ENCODE data around the gene DES.

The DES gene

GRCh38 chr2:219437141-219437540, 19.0 kb downstream of the DES start:
- H3K36me3 ChIP-seq (ENCODE audit: control insufficient read depth in 4 of 4, insufficient read depth in 4 of 4, low read length in 3 of 4) = no peaks in the 10 kb centered on the region
- 93% methylated on average over 3 of the region's 3 CpGs for WGBS (ENCODE audit: insufficient coverage)
- H3K27me3 ChIP-seq (replicated peaks in 2 of 5; ENCODE audit: control insufficient read depth in 4 of 5, insufficient read depth in 5 of 5, low read length in 4 of 5) = peaks cover 2 to 69% (median 36%) of the 10 kb centered on the region in 5 experiments
- DNase-seq = no peak
- H3K4me1 ChIP-seq (ENCODE audit: control extremely low read depth in 1 of 4, control insufficient read depth in 4 of 4, insufficient read depth in 4 of 4, low read length in 3 of 4) = peaks cover 0 to 16% (median 11%) of the 10 kb centered on the region in 4 experiments
- CTCF ChIA-PET = interaction anchor here (0.8 to 7.0 kb wide), 5 partner anchors 12 to 39 kb away, joined by 3 to 52 read pairs (median 4); no protein-coding TSS in a partner anchor
- no peak overlapping the region for H3K4me3 ChIP-seq (ENCODE audit: control insufficient read depth in 1 of 7, extremely low read depth in 1 of 7, insufficient read depth in 4 of 7, low read depth in 2 of 7, low read length in 6 of 7)
- H3K9me3 ChIP-seq (ENCODE audit: control extremely low read depth in 1 of 5, control insufficient read depth in 4 of 5, insufficient read depth in 2 of 5, low read depth in 1 of 5, low read length in 4 of 5) = no peaks in the 10 kb centered on the region
- POLR2A ChIA-PET = no interaction called here
- no peak overlapping the region for H3K27ac ChIP-seq (ENCODE audit: insufficient read depth in 1 of 2, low read depth in 1 of 2, low read length in 2 of 2, poor library complexity in 1 of 2, severe bottlenecking in 2 of 2)

GRCh38 chr2:219437690-219438206, 19.6 kb downstream of the DES start:
- no peak for DNase-seq
- CTCF ChIA-PET = interaction anchor here (1.1 to 7.0 kb wide), 3 partner anchors 15 to 35 kb away, joined by 3 to 52 read pairs (median 14); no protein-coding TSS in a partner anchor
- H3K27ac ChIP-seq (ENCODE audit: insufficient read depth in 1 of 2, low read depth in 1 of 2, low read length in 2 of 2, poor library complexity in 1 of 2, severe bottlenecking in 2 of 2) = no peak overlapping the region
- H3K4me1 ChIP-seq (ENCODE audit: control extremely low read depth in 1 of 4, control insufficient read depth in 4 of 4, insufficient read depth in 4 of 4, low read length in 3 of 4) = peaks cover 0 to 19% (median 12%) of the 10 kb centered on the region in 4 experiments
- H3K4me3 ChIP-seq (ENCODE audit: control insufficient read depth in 1 of 7, extremely low read depth in 1 of 7, insufficient read depth in 4 of 7, low read depth in 2 of 7, low read length in 6 of 7) = no peak overlapping the region
- no peaks in the 10 kb centered on the region for H3K36me3 ChIP-seq (ENCODE audit: control insufficient read depth in 4 of 4, insufficient read depth in 4 of 4, low read length in 3 of 4)
- H3K9me3 ChIP-seq (ENCODE audit: control extremely low read depth in 1 of 5, control insufficient read depth in 4 of 5, insufficient read depth in 2 of 5, low read depth in 1 of 5, low read length in 4 of 5) = no peaks in the 10 kb centered on the region
- H3K27me3 ChIP-seq (replicated peaks in 2 of 5; ENCODE audit: control insufficient read depth in 4 of 5, insufficient read depth in 5 of 5, low read length in 4 of 5) = peaks cover 2 to 74% (median 38%) of the 10 kb centered on the region in 5 experiments
- 80% methylated on average over 5 of the region's 6 CpGs for WGBS (ENCODE audit: insufficient coverage)
- POLR2A ChIA-PET = no interaction called here

- Histone ChIP-seq H3K36me3 (ENCODE audit: control insufficient read depth in 4 of 4, insufficient read depth in 4 of 4, low read length in 3 of 4) (no peaks in the 10 kb centered on the region), H3K4me1 (ENCODE audit: control extremely low read depth in 1 of 4, control insufficient read depth in 4 of 4, insufficient read depth in 4 of 4, low read length in 3 of 4) (peaks cover 0 to 19% (median 12%) of the 10 kb centered on the region in 4 experiments), H3K9me3 (ENCODE audit: control extremely low read depth in 1 of 5, control insufficient read depth in 4 of 5, insufficient read depth in 2 of 5, low read depth in 1 of 5, low read length in 4 of 5) (no peaks in the 10 kb centered on the region), H3K27ac (ENCODE audit: insufficient read depth in 1 of 2, low read depth in 1 of 2, low read length in 2 of 2, poor library complexity in 1 of 2, severe bottlenecking in 2 of 2) (no peak overlapping the region), H3K4me3 (ENCODE audit: control insufficient read depth in 1 of 7, extremely low read depth in 1 of 7, insufficient read depth in 4 of 7, low read depth in 2 of 7, low read length in 6 of 7) (no peak overlapping the region), H3K27me3 (replicated peaks in 2 of 5; ENCODE audit: control insufficient read depth in 4 of 5, insufficient read depth in 5 of 5, low read length in 4 of 5) (peaks cover 2 to 81% (median 40%) of the 10 kb centered on the region in 5 experiments)
- POLR2A ChIA-PET = no interaction called here
- 92% methylated on average over 4 of the region's 4 CpGs for WGBS (ENCODE audit: insufficient coverage)
- CTCF ChIA-PET = interaction anchor here (0.6 to 7.0 kb wide), 10 partner anchors 8 to 308 kb away, joined by 3 to 52 read pairs (median 4); no protein-coding TSS in a partner anchor
- DNase-seq = no peak
Observed at GRCh38 chr2:219438453-219438852, 20.3 kb downstream of the DES start.

GRCh38 chr2:219439506-219439905, 21.3 kb downstream of the DES start:
- Histone ChIP-seq H3K4me1 (ENCODE audit: control extremely low read depth in 1 of 4, control insufficient read depth in 4 of 4, insufficient read depth in 4 of 4, low read length in 3 of 4) (peaks cover 0 to 19% (median 12%) of the 10 kb centered on the region in 4 experiments), H3K36me3 (ENCODE audit: control insufficient read depth in 4 of 4, insufficient read depth in 4 of 4, low read length in 3 of 4) (no peaks in the 10 kb centered on the region), H3K27me3 (replicated peaks in 2 of 5; ENCODE audit: control insufficient read depth in 4 of 5, insufficient read depth in 5 of 5, low read length in 4 of 5) (peaks cover 2 to 82% (median 35%) of the 10 kb centered on the region in 5 experiments), H3K4me3 (ENCODE audit: control insufficient read depth in 1 of 7, extremely low read depth in 1 of 7, insufficient read depth in 4 of 7, low read depth in 2 of 7, low read length in 6 of 7) (no peak overlapping the region), H3K9me3 (ENCODE audit: control extremely low read depth in 1 of 5, control insufficient read depth in 4 of 5, insufficient read depth in 2 of 5, low read depth in 1 of 5, low read length in 4 of 5) (no peaks in the 10 kb centered on the region), H3K27ac (ENCODE audit: insufficient read depth in 1 of 2, low read depth in 1 of 2, low read length in 2 of 2, poor library complexity in 1 of 2, severe bottlenecking in 2 of 2) (no peak overlapping the region)
- WGBS (ENCODE audit: insufficient coverage) = no CpG with 5 or more reads among the region's 6 CpGs
- CTCF ChIA-PET = interaction anchor here (0.7 to 7.0 kb wide), 11 partner anchors 8 to 70 kb away, joined by 3 to 52 read pairs (median 4); no protein-coding TSS in a partner anchor
- DNase-seq = no peak
- POLR2A ChIA-PET = no interaction called here

GRCh38 chr2:219440388-219441256, 22.4 kb downstream of the DES start:
- peaks cover 0 to 11% (median 6%) of the 10 kb centered on the region in 4 experiments for H3K4me1 ChIP-seq (ENCODE audit: control extremely low read depth in 1 of 4, control insufficient read depth in 4 of 4, insufficient read depth in 4 of 4, low read length in 3 of 4)

GRCh38 chr2:219441451-219442255, 23.5 kb downstream of the DES start:
- H3K27ac ChIP-seq (ENCODE audit: insufficient read depth in 1 of 2, low read depth in 1 of 2, low read length in 2 of 2, poor library complexity in 1 of 2, severe bottlenecking in 2 of 2) = no peak overlapping the region
- H3K4me3 ChIP-seq (ENCODE audit: control insufficient read depth in 1 of 7, extremely low read depth in 1 of 7, insufficient read depth in 4 of 7, low read depth in 2 of 7, low read length in 6 of 7) = peak overlapping the region in 5 of 7 experiments; percentile 30 to 77 (median 57)
- no peaks in the 10 kb centered on the region for H3K36me3 ChIP-seq (ENCODE audit: control insufficient read depth in 4 of 4, insufficient read depth in 4 of 4, low read length in 3 of 4)
- H3K27me3 ChIP-seq (replicated peaks in 2 of 5; ENCODE audit: control insufficient read depth in 4 of 5, insufficient read depth in 5 of 5, low read length in 4 of 5) = peaks cover 2 to 73% (median 22%) of the 10 kb centered on the region in 5 experiments
- H3K4me1 ChIP-seq (ENCODE audit: control extremely low read depth in 1 of 4, control insufficient read depth in 4 of 4, insufficient read depth in 4 of 4, low read length in 3 of 4) = peaks cover 0 to 11% (median 7%) of the 10 kb centered on the region in 4 experiments
- no peaks in the 10 kb centered on the region for H3K9me3 ChIP-seq (ENCODE audit: control extremely low read depth in 1 of 5, control insufficient read depth in 4 of 5, insufficient read depth in 2 of 5, low read depth in 1 of 5, low read length in 4 of 5)
- ChIA-PET POLR2A (no interaction called here), CTCF (interaction anchor here (0.9 to 2.6 kb wide), 9 partner anchors 8 to 68 kb away, joined by 3 to 11 read pairs (median 3); no protein-coding TSS in a partner anchor)
- DNase-seq = peak in 2 of 3 donors; percentile 38 to 48
- WGBS (ENCODE audit: insufficient coverage) = 3% methylated on average over 23 of the region's 78 CpGs

More at GRCh38 chr2:219440388-219441256, 22.4 kb downstream of the DES start:
- ChIA-PET CTCF (interaction anchor here (0.7 to 2.6 kb wide), 12 partner anchors 10 to 85 kb away, joined by 3 to 11 read pairs (median 3); no protein-coding TSS in a partner anchor), POLR2A (interaction anchor here (0.6 kb wide), 1 partner anchor 26 kb away, joined by 3 read pairs; no protein-coding TSS in a partner anchor)
- WGBS (ENCODE audit: insufficient coverage) = 86% methylated on average over 4 of the region's 6 CpGs
- Histone ChIP-seq H3K27me3 (replicated peaks in 2 of 5; ENCODE audit: control insufficient read depth in 4 of 5, insufficient read depth in 5 of 5, low read length in 4 of 5) (peaks cover 2 to 78% (median 30%) of the 10 kb centered on the region in 5 experiments), H3K36me3 (ENCODE audit: control insufficient read depth in 4 of 4, insufficient read depth in 4 of 4, low read length in 3 of 4) (no peaks in the 10 kb centered on the region), H3K9me3 (ENCODE audit: control extremely low read depth in 1 of 5, control insufficient read depth in 4 of 5, insufficient read depth in 2 of 5, low read depth in 1 of 5, low read length in 4 of 5) (no peaks in the 10 kb centered on the region), H3K27ac (ENCODE audit: insufficient read depth in 1 of 2, low read depth in 1 of 2, low read length in 2 of 2, poor library complexity in 1 of 2, severe bottlenecking in 2 of 2) (no peak overlapping the region), H3K4me3 (ENCODE audit: control insufficient read depth in 1 of 7, extremely low read depth in 1 of 7, insufficient read depth in 4 of 7, low read depth in 2 of 7, low read length in 6 of 7) (no peak overlapping the region)
- peak in 1 of 3 donors; percentile 18 for DNase-seq
